Left colon (tissue), 2 donors: ENCODE data around the gene RHOD. TPM values are rescaled to one million over a fixed set of nuclear protein-coding genes. Genes with fewer than 3 reads are reported as not detected.

Experiments used
- ATAC-seq: fragments of 200-7000 bp; cut with Tn5 transposase; one replicate; pipeline ENCODE4 v1.9.1; 2020; ENCODE audit warnings: mild to moderate bottlenecking, moderate library complexity
- DNase-seq, 2 donors: peaks; one replicate each; pipeline ENCODE4 v3.0.0-alpha.2; 2020
- intact Hi-C, 2 donors: fragments of 100-400 bp; cut with DNase I in 1 of 2; cut with micrococcal nuclease in 1 of 2; formaldehyde crosslinking; loops; one replicate each; pipeline versions ENCODE4 v1.11.2 to v1.14.0; 2022; cut with DNase I, micrococcal nuclease
- total RNA-seq, 2 donors: library from RNA; stranded (reverse); fragmentation: NEBNext Ultra II Directional; extraction: Animal tissue kit (Norgen Biotek cat#: 25700); gene quantifications; one replicate each; pipeline ENCODE4 v1.2.1, GENCODE V29; 2021
- donor health status: DM: no; HTN: no; CAD: no.
- donor health status: DM: yes; HTN: yes; CAD: no.

The RHOD gene
- total RNA-seq, 2 donors from 2014 or later, result 9.7 to 10.0 TPM

DNA sequence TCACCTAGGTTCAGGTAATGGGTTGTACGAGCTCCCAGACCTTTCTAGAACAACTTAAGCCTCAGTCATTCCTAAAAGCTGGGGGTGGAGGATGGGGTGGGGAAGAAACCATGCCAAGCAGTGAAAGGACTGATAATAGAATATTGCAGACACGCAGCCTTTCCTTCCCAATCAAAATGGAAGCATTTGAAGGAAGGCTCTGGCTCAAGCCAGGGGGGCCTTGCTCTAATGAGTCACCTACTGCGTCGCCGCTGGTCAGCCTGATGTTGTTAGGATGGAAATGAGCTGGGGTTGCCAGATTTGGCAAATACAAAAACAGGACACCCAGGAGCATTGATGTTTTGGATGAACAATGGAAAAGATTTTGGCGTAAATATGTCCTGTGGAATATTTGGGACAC lies 27.5 kb upstream of the RHOD start:
- intact Hi-C loops, result no loop called here
- ATAC-seq (no peak), DNase-seq (no peak)

DNA sequence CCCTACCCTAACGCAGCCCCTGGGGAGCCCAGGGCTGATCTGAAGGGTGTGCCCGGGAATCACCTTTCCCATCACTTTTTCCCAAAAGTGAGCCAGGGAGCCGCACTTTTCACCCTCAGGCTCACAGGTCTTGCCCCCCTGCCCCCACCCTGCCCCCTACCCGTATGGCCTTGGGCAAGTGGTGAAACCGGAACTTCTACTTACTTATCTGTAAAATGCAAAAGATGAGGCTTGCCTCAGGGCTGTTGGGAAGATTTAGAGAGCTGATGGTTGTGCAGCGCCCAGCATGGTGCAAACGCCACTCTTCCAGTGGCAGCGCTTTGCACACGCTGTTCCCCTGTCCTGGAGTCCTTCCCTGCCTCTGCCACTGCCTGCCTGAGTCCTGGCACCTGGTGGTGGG lies 25.7 kb upstream of the RHOD start:
- intact Hi-C loops, result no loop called here
- DNase-seq (no peak), ATAC-seq (no peak)

DNA sequence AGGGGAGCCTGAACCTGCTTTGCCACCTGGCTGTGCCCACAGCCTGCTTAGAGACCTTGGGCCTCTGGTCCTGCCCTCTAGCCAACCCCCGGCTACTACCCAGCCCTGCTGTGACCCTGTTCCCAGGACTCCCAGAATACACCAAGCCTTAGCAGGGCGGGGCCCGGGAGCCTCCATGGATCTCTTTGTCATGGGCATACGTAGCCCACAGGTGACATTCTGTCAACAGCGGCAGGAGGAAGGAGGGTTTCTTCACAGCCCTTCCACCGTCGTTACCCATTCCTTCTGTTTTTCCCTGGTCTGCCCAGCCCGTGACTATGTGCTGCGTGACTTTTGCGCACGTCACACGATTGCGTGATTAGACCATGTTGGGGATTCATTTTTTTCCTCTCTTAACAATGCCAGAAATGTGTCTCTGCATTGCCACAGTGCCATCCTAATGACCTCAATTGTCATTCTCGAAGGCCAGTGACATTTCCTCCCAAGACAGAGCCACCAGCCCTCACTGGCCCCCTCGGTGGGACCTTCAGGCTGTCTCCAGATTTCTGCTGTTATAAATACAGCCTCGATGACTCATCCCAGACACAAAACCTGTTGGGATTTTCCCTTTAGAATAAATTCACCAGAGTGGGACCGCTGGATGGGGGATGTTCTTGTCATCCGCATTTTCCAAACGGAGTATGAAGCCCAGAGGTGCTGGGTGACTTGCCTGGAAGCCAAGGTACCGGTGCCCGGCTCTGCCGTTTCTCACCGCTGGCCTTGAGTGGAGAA lies 24.7 kb upstream of the RHOD start:
- DNase-seq, result no peak
- intact Hi-C loops, result no loop called here
- ATAC-seq, result peak; percentile 21

DNA sequence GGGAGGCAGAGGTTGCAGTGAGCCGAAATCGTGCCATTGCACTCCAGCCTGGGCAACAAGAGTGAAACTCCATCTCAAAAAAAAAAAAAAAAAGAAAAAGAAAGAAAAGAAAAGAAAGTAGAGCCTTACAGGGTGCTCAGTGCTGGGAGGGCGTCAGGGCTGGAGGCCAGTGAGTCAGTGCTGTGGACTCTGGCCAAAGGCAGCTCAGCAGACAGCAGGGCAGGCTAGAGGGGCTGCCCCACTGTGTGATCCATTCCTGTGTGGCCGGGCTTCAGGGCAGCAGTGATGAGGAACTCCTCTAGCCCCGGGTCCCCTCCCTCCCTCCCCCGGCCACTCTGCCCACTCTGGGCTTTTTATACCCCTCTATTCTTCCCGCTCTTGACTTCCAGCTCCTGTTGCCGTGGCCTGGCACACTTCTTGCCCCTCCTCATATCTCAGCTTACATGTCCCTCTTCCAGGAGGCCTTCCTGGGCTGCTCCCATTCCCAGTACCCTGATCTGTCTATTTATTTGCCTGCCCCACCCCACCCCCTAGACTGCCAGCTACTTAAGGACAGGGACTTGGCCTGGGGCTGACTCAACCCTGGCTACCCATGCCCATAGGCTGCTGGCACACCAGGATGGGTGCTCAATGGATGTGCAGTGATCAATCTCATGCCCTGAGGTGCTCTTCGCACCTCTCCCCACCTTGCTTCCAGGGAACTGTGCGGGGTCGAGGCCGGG lies 23.7 kb upstream of the RHOD start:
- ATAC-seq, result no peak
- intact Hi-C loops, result no loop called here
- DNase-seq, result no peak

DNA sequence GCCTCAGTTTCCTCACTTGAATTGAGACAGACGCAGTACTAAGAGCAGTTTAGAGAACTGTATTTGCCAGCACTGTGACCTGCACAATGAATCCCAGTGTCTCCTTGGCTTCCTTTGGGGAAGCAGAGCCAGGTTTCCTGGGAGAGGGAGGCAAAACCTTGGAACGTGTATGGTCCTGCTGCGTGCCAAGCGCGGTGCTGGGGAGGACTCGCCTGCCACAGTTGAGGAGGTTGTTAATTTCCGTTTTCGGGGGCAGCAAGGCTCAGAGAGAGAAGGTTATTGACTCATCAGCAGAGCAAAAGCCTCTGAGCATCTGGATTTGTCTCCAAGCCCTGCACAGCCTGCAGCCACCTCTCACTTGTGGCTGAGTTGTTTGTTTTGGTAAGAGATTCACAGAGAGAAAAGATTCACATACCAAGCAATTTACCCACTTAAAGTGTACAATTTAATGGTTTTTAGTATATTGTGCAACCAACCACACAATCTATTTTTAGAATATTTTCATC lies 22.9 kb upstream of the RHOD start:
- ATAC-seq (no peak), DNase-seq (no peak)
- intact Hi-C loops, result no loop called here

DNA sequence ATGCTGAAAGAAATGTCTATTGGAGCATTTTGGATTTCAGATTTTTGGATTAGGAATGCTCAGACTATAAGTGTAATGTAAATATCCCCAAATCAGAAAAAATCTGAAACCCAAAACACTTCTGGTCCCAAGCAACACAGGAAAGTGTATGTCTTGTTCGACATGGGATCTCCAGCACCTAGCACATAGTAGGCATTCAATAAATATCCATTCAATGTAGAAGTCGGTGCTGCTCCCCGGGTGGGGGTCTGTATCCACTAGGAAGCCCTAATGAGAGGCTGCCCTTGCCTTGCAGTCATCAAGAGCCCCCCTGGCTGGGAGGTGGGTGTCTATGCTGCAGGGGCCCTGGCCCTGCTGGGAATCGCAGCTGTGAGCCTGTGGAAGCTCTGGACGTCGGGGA lies 22.3 kb upstream of the RHOD start:
- ATAC-seq (no peak), DNase-seq (no peak)
- intact Hi-C loops, result no loop called here

DNA sequence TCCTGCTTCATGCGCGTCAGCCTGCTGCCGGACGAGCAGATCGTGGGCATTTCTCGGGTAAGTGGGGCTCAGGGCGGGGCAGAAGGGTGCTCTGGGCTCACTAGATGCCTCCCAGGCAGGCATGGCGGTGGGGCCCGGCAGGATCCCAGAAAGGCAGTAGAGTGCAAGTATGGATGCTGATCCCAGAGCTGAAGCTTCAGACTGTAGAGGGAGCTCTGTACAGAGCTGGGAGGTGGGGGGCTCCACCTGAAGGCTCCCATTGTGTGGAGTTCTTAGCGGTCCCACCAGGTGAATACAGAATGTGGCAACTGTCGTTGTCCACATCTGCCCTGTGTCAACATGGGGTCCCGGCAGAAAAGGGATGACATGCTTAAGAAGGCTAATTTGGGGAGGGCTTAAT lies 16.5 kb upstream of the RHOD start:
- ATAC-seq, result no peak
- no peak for DNase-seq
- intact Hi-C loops, result no loop called here

DNA sequence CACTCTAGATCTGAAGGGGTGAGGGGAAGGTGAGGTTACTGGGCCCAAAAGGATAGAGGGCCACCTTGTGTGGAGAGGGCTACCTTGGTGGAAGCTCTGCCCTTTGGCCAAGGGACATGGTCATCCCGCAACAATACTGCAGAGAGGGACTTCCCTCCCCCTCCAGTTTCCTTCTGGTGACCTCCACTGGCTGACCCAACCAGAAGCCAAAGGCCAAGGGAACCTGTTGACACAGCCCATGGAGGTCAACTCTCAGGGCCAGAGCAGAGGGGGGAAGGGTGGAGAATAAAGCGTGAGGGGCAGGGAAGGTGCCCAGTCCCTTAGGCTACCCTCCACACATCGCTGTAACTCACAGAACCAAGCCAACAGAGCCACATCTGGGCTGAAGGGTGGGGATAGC lies 15.0 kb upstream of the RHOD start:
- DNase-seq (no peak), ATAC-seq (no peak)
- intact Hi-C loops, result no loop called here

DNA sequence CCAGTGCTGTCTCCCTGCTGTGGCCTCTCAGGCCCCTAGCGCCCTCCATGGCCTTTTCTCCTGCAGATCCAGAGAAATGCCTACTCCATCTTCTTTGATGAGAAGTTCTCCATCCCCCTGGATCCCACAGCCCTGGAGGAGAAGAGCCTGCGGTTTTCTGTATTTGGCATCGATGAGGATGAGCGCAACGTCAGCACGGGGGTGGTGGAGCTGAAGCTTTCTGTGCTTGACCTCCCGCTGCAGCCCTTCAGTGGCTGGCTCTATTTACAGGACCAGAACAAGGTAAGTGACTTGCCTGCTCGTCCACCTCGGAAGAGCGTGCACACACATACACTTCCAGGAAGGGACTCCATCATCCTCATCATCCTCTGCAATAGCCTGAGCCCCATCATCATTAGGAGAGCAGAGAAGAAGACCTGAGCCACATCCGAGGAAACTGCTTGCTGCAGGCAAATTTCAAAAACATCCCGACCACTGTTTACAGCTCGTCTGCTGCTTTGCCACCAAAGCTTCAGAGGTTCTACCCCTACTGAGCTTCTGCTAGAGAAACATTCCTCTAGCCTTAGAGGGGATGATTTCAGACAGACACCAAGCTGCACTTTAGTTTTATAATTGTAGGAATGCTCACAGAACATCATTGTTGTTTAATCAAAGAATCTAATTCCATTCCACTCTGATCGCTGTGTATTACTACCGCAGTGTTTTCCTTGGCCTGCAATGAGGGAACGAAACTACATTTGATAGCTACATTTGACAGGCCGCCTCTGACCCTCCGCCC lies 12.9 kb upstream of the RHOD start:
- intact Hi-C loops, result no loop called here
- ATAC-seq, result no peak
- DNase-seq, result no peak

DNA sequence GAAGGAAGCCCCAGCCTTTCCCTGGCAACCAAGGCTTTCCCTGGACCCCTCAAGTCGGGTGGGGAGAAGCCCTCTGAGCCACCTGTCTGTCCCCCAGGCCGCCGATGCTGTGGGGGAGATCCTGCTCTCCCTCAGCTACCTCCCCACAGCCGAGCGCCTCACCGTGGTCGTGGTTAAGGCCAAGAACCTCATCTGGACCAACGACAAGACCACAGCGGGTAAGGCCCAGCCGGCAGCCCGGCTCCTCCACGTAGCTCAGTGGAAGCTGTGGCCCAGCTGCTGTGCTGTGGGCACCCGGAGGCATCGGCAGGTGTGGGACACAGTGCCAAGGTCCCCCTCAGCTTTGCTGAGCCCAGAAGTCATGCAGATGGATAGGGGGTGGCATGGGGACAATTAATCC lies 12.2 kb upstream of the RHOD start:
- ATAC-seq (no peak), DNase-seq (no peak)
- intact Hi-C loops, result no loop called here

DNA sequence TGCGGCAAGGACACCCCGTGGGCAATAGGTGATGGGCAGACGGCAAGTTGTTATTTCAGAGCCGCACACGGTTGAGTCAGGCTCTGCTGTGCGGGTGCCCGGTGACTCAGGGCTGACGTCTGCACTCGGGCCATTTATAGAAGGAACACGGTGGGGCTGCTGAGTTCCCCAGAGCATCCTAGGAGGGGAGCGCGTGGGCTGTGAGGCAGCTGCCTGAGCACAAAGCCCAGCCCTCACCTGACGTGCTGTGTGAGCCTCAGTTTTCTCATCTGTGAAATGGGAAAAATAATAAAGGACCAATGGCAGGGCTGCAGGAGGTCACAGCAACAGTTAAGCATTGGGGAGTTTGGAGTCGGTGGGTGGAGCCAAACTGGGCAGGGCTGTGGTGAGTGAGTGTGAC lies 11.3 kb upstream of the RHOD start:
- intact Hi-C loops, result no loop called here
- ATAC-seq (no peak), DNase-seq (no peak)

DNA sequence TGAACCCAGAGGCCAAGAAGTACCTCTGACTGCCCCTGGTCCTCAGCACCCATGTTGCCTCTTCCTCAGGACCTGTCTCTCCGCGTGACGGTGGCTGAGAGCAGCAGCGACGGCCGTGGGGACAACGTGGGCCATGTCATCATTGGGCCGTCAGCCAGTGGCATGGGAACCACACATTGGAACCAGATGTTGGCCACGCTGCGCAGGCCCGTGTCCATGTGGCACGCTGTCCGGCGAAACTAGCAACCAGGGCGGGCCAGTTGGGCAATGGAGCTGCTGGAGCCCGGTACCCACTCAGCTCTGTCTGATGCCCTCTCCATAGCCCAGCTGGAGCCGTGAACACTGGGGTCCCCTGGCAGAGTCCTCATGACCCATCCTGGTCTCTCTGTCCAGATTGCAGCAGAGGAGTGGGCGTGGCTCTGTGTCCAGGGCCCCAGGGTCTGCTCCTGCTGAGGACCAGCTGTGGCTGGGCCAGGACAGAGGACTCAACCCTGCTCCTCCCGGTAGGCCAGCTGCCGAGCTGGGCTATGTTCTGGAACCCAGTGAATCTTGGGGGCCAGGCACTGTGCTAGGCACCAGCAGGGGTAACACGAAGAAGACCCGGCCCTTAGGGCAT lies 8.0 kb upstream of the RHOD start:
- ATAC-seq, result no peak
- intact Hi-C loops, result no loop called here
- no peak for DNase-seq

DNA sequence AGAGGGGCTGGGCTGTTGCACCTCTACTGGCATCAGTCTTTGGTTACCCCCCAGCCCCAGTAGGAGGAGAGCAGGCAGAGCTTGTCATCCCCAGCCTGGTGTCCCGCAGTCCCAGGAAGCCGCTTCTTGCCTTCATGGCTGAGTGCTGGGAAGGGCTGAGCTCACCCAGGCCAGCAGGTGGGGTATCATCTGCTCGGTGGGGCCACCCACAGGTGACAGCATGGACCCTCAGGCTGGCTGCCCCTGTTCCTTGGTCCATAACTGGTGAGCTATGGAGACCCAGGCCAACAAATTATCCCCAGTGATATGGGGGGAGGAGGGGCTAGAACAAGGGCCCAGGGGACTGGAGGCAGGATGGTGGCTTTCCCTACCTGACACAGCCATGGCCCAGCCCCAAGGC lies 6.5 kb upstream of the RHOD start:
- intact Hi-C loops, result no loop called here
- ATAC-seq (no peak), DNase-seq (no peak)

DNA sequence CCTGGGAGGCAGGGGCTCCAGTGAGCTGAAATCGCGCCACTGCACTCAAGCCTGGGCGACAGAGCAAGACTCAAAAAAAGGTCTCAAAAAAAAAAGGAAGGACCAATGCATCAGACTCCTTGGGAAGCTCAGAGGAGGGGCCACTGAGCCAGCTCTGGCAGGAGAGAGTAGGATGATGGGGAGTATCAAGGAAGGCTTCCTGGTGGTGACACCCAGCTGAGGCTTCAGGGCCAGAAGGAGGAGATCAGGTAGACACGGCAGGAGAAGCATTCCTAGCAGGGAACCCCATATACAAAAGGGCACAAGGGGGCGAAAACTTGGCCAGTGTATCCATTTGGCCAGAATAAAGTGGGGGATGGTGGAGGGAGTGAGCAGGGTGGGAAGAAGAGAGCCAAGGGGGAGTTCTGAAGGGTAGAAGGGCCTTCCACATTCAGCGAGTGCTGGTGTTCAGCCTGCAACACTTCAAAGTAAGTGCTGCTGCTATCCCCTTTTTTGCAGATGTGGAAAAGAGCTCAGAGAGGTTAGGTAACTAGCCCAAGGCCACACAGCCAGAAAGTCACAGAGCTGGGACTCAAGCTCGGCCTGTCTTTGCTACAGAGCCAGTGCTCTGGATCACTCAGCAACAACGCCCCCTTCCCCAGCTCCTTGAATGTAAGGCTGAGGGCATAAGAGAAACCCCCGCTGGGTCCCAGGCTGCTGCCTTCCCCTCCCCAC lies 5.3 kb upstream of the RHOD start:
- DNase-seq (no peak), ATAC-seq (no peak)
- intact Hi-C loops, result no loop called here

DNA sequence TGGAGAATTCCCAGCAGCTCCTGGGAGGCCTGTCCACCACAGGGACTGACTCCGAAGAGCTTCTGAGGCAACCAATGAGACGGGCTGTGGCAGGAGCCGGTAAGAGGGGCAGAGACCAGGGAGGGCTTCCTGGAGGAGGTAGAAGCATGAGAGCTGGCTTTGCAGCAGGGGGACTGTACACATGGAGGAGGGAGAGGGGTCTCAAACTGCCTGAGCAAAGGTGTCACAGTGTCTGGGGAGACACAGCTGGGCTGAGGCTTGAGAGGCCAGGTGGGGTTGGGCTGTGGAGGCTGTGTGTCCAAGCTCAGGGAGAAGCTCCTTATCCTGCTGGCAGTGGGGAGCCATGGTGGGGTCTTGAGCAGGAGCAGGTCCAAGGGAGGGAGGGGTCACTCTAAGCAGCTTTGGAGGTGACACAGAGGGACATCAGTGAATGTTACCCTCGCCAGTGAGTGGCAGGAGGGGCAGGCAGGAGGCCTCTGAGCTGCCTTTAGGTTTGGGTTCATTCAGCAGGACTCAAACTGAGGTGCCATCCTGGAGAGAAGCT lies 4.6 kb upstream of the RHOD start:
- ATAC-seq (no peak), DNase-seq (no peak)
- intact Hi-C loops, result no loop called here

DNA sequence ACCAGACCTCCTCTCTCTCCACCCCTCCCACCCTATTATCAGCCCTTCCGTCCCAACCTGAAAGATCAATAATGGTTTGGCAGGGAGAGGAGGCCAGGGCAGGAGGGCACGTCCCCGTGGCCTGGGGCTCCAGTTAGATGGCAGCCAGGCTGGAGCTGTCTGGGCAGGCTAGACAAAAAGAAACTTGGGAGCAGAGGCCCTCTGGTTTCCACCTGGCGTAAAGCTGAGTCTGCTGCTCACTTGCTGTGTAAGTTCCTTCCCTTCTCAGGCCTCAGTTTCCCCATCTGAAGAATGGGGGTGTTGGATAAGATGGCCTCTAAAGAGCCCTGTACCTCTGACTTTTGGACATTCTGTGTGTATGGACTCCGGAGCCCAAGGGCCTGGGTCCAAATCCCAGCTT lies 3.8 kb upstream of the RHOD start:
- no peak for DNase-seq
- intact Hi-C loops, result no loop called here
- ATAC-seq, result no peak

DNA sequence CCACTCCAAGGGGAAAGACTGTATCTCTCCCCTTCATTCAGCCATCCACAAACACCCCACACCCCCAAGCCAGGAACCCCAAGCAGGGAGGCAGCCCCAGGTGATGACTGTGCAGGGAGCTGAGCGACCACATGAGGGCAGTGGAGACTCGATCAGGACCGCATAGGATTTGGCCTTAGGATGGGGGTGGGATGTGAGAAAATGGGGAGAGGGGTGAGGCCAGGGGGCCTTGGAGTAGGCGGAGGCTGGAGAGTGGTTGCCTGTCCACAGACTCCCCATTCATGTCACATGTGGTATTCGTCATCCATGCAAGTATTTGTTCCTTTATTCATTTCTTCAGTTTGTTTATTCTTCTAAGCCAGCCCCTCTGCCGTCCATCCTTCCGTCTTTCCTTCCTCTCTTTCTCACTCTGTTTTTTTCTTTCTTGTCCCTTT lies 2.7 kb upstream of the RHOD start:
- peak; percentile 43 for ATAC-seq
- DNase-seq, result peak in 1 of 2 donors; percentile 61
- intact Hi-C loops, result no loop called here

DNA sequence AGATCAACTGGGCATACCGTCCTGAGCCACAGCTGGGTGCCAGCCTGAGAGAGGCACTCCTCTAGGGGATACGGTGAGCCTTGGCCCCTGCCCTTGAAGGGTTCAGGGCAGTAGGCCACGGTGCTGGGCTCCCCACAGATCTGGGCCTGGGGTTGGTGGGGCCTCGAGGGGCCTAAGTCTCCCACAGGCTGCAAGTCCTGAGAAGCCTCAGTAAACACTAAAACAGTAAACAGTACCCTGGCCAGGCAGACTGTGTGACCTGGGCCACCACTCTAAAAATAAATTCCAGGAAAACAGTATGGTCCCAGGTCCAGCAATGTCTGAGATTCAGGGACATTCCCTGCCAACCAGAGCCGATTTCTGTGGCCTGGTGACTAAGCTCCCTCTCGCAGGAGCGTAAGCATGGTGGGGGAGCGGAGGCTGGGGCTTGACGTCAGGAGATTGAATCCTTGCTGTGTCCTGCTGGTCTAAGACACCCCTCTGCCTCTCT lies 2.3 kb upstream of the RHOD start:
- no peak for DNase-seq
- ATAC-seq, result no peak
- intact Hi-C loops, result no loop called here
